HepG2 (cell line): Measurements from ENCODE around the gene TMEM107. TPM values are rescaled to one million over a fixed set of nuclear protein-coding genes. Genes with fewer than 3 reads are reported as not detected.

ENCODE experiments used
- AHR ChIP-seq: IDR thresholded peaks from 2 replicates; pipeline ENCODE4 v1.6.1; 2018; ENCODE audit warnings: missing genetic modification reagents, missing compliant biosample characterization
- ATF7 ChIP-seq, 2 experiments: fragments of 450-650 bp in 1 of 2; sonication (generic) in 1 of 2; formaldehyde crosslinking in 1 of 2; IDR thresholded peaks; 2 replicates each; pipeline versions ENCODE4 v1.4.0 to v1.6.1; 2016 to 2020; ENCODE audit warnings: antibody characterized with exemption in 1 of 2, mild to moderate bottlenecking in 1 of 2, missing genetic modification reagents in 1 of 2
- EP300 ChIP-seq, 3 experiments: sonication (generic) in 1 of 3; formaldehyde crosslinking in 1 of 3; IDR thresholded peaks; 2 replicates each; pipeline versions ENCODE4 v1.5.1 to v1.6.1; 2011 to 2020; ENCODE audit warnings: low read depth in 2 of 3, low read length in 2 of 3, borderline replicate concordance in 1 of 3, improper control_type of control experiment in 1 of 3, mild to moderate bottlenecking in 1 of 3, missing genetic modification reagents in 1 of 3, moderate library complexity in 1 of 3
- FOXP4 ChIP-seq: sonication (generic); formaldehyde crosslinking; IDR thresholded peaks from 2 replicates; pipeline ENCODE4 v1.4.0; 2020; ENCODE audit warnings: missing genetic modification reagents
- FUBP1 ChIP-seq: sonication (generic); formaldehyde crosslinking; IDR thresholded peaks from 2 replicates; pipeline ENCODE4 v1.5.1; 2020; ENCODE audit warnings: missing genetic modification reagents, mild to moderate bottlenecking, borderline replicate concordance
- HNF4A ChIP-seq: sonication (generic); formaldehyde crosslinking; IDR thresholded peaks from 2 replicates; pipeline ENCODE4 v1.4.0; 2020; ENCODE audit warnings: missing genetic modification reagents
- HNF4G ChIP-seq, 2 experiments: sonication (generic) in 1 of 2; formaldehyde crosslinking in 1 of 2; IDR thresholded peaks; 2 replicates each; pipeline versions ENCODE4 v1.4.0 to v1.6.1; 2011 to 2020; ENCODE audit warnings: borderline replicate concordance in 2 of 2, low read depth in 2 of 2, mild to moderate bottlenecking in 2 of 2, low read length in 1 of 2, missing genetic modification reagents in 1 of 2, moderate library complexity in 1 of 2
- NAIF1 ChIP-seq: sonication (generic); formaldehyde crosslinking; IDR thresholded peaks from 2 replicates; pipeline ENCODE4 v1.5.0; 2020; ENCODE audit warnings: mild to moderate bottlenecking, missing genetic modification reagents, borderline replicate concordance
- NFIB ChIP-seq: sonication (generic); formaldehyde crosslinking; IDR thresholded peaks from 2 replicates; pipeline ENCODE4 v1.9.0; 2021; ENCODE audit warnings: missing genetic modification reagents, mild to moderate bottlenecking, borderline replicate concordance
- NFIC ChIP-seq: IDR thresholded peaks from 2 replicates; pipeline ENCODE4 v1.6.1; 2012; ENCODE audit warnings: mild to moderate bottlenecking, low read length, inconsistent platforms
- NFYB ChIP-seq: sonication (generic); formaldehyde crosslinking; IDR thresholded peaks from 2 replicates; pipeline ENCODE4 v1.4.0; 2020; ENCODE audit warnings: missing genetic modification reagents
- POLR2G ChIP-seq: fragments of 200-400 bp; formaldehyde crosslinking; IDR thresholded peaks from 2 replicates; pipeline ENCODE4 v1.6.1; 2018; ENCODE audit warnings: mild to moderate bottlenecking, low read depth, low read length, moderate library complexity
- SAFB2 ChIP-seq: sonication (generic); formaldehyde crosslinking; IDR thresholded peaks from 2 replicates; pipeline ENCODE4 v1.5.1; 2020; ENCODE audit warnings: missing genetic modification reagents, low read depth, mild to moderate bottlenecking, borderline replicate concordance
- SIX4 ChIP-seq: sonication (generic); formaldehyde crosslinking; IDR thresholded peaks from 2 replicates; pipeline ENCODE4 v1.4.0; 2020; ENCODE audit warnings: missing genetic modification reagents
- SUZ12 ChIP-seq: fragments of 150-350 bp; IDR thresholded peaks from 2 replicates; pipeline ENCODE4 v1.6.1; 2014; ENCODE audit warnings: low read depth, low read length
- TCF7 ChIP-seq: sonication (generic); IDR thresholded peaks from 2 replicates; pipeline ENCODE4 v1.6.1; 2016; ENCODE audit warnings: antibody characterized with exemption, low read depth
- ZBTB2 ChIP-seq: sonication (generic); formaldehyde crosslinking; IDR thresholded peaks from 2 replicates; pipeline ENCODE4 v1.8.0; 2022; ENCODE audit warnings: low read depth, missing genetic modification reagents
- ZNF292 ChIP-seq: sonication (generic); formaldehyde crosslinking; IDR thresholded peaks from 2 replicates; pipeline ENCODE4 v1.8.1; 2022; ENCODE audit warnings: mild to moderate bottlenecking, low read depth, missing genetic modification reagents, borderline replicate concordance
- ZNF75D ChIP-seq: sonication (generic); formaldehyde crosslinking; IDR thresholded peaks from 2 replicates; pipeline ENCODE4 v1.8.1; 2023; ENCODE audit warnings: missing genetic modification reagents, mild to moderate bottlenecking, borderline replicate concordance
- ZNF772 ChIP-seq: sonication (generic); formaldehyde crosslinking; IDR thresholded peaks from 2 replicates; pipeline ENCODE4 v1.5.0; 2020; ENCODE audit warnings: mild to moderate bottlenecking, missing genetic modification reagents
- ZNF790 ChIP-seq: sonication (generic); formaldehyde crosslinking; IDR thresholded peaks from 2 replicates; pipeline ENCODE4 v1.8.0; 2022; ENCODE audit warnings: missing genetic modification reagents, mild to moderate bottlenecking, borderline replicate concordance
- ZNF792 ChIP-seq: IDR thresholded peaks from 2 replicates; pipeline ENCODE4 v1.6.1; 2016
- ZSCAN25 ChIP-seq: sonication (generic); formaldehyde crosslinking; IDR thresholded peaks from 2 replicates; pipeline ENCODE4 v1.8.0; 2022; ENCODE audit warnings: mild to moderate bottlenecking, missing genetic modification reagents
- ZSCAN30 ChIP-seq: sonication (generic); formaldehyde crosslinking; IDR thresholded peaks from 2 replicates; pipeline ENCODE4 v1.5.0; 2020; ENCODE audit warnings: mild to moderate bottlenecking, missing genetic modification reagents
- polyA plus RNA-seq, 8 experiments: library from polyadenylated mRNA; depleted of rRNA in 3 of 8; stranded (reverse) in 7 of 8; unstranded in 1 of 8; fragments of >200 nt; fragmentation: Illumina TruSeq in 4 of 8; extraction: Trizol in 4 of 8; gene quantifications; 2 replicates each; pipeline versions ENCODE4 v1.2.1 to v1.2.3, GENCODE V29; 2011 to 2016; ENCODE audit warnings: low read depth in 4 of 8, missing spikeins in 1 of 8, mixed read lengths in 1 of 8; ENCODE audit not compliant: insufficient read depth in 1 of 8
- total RNA-seq, 5 experiments: library from RNA; depleted of rRNA; stranded (reverse); fragments of >200 nt; fragmentation: Illumina TruSeq; extraction: Trizol; gene quantifications; 2 replicates each; pipeline ENCODE4 v1.2.3, GENCODE V29; 2016; ENCODE audit warnings: low read depth in 1 of 5

Gene TMEM107
- total and polyA plus RNA-seq, 2 of the 13 experiments (the other 11 are each of a cell fraction or from before 2014, with no cell fraction given), result 7.2 to 15.3 TPM

- peak; percentile 47; the same call in 1 of the 2 replicates for TF ChIP-seq NFIC
- no peak for TF ChIP-seq ZBTB2
- no peak for TF ChIP-seq NFIB (CRISPR knock-in tag)
- TF ChIP-seq ATF7 (IDR thresholded peaks at IDR 0.05), result peak; percentile 42; the same call in 1 of the 2 replicates
- 0 out of 2 replicates have a peak, but pooled peaks have one; percentile 49 for TF ChIP-seq ATF7 (CRISPR knock-in tag; IDR thresholded peaks at IDR 0.05)
- TF ChIP-seq HNF4A (CRISPR knock-in tag), result 0 out of 2 replicates have a peak, but pooled peaks have one; percentile 36
- no peak for TF ChIP-seq ZSCAN25
- TF ChIP-seq SAFB2, result no peak
- no peak for TF ChIP-seq ZNF292 (CRISPR knock-in tag)
- no peak for TF ChIP-seq ZSCAN30 (CRISPR knock-in tag)
- peak; percentile 62; the same call in 1 of the 2 replicates for TF ChIP-seq POLR2G
- TF ChIP-seq ZNF772, result no peak
- TF ChIP-seq ZNF75D (CRISPR knock-in tag), result no peak
- TF ChIP-seq ZNF792, result no peak
- no peak for TF ChIP-seq HNF4G (IDR thresholded peaks at IDR 0.05; ENCODE audit: borderline replicate concordance, low read depth, low read length)
- no peak for TF ChIP-seq HNF4G (CRISPR knock-in tag; IDR thresholded peaks at IDR 0.05; ENCODE audit: borderline replicate concordance, low read depth)
- TF ChIP-seq ZNF790 (CRISPR knock-in tag), result no peak
- peak; percentile 96 for TF ChIP-seq NFYB (CRISPR knock-in tag)
- TF ChIP-seq FUBP1 (CRISPR knock-in tag), result no peak
- no peak for TF ChIP-seq AHR (CRISPR knock-in tag)
- TF ChIP-seq EP300 (IDR thresholded peaks at IDR 0.05; ENCODE audit: low read depth in 2 of 2, low read length in 2 of 2), result peak in 1 of 2 experiments; percentile 66; a peak in 2 of 4 replicates
- TF ChIP-seq EP300 (CRISPR knock-in tag; IDR thresholded peaks at IDR 0.05; ENCODE audit: borderline replicate concordance), result no peak
- TF ChIP-seq SUZ12, result no peak
- TF ChIP-seq SIX4, result no peak
- TF ChIP-seq FOXP4 (CRISPR knock-in tag), result no peak; the same call in 1 of the 2 replicates
- TF ChIP-seq TCF7, result no peak
- peak; percentile 84 for TF ChIP-seq NAIF1 (CRISPR knock-in tag)
Observed at GRCh38 chr17:8156246-8156992, 19.8 kb downstream of the TMEM107 start (continued).
